Activated T-cell treated with anti-CD3 and anti-CD28 coated beads, Interleukin-2, amount 50 U/mL, for 24 hours (primary cell): ENCODE measurements around the gene C3AR1.
"Not testable (repeated sequence)": the region's sequence is repeated elsewhere in the genome, so short reads cannot be mapped to it uniquely, and the experiment has no call there.

ENCODE experiments used
- DNase-seq: peaks from one replicate; pipeline ENCODE4 v3.0.0-alpha.2; 2020
- H3K27ac Mint-ChIP-seq: 2 replicates; pipeline ENCODE4 v1.8.0; 2020; ENCODE audit warnings: mild to moderate bottlenecking, mixed read lengths
- H3K27me3 Mint-ChIP-seq: 2 replicates; pipeline ENCODE4 v1.8.0; 2020; ENCODE audit warnings: mixed read lengths
- H3K36me3 Mint-ChIP-seq: 2 replicates; pipeline ENCODE4 v1.8.0; 2020; ENCODE audit warnings: low read depth, mixed read lengths
- H3K4me1 Mint-ChIP-seq: 2 replicates; pipeline ENCODE4 v1.8.0; 2020; ENCODE audit warnings: low read depth, mixed read lengths
- H3K4me3 Mint-ChIP-seq: 2 replicates; pipeline ENCODE4 v1.8.0; 2020; ENCODE audit warnings: mild to moderate bottlenecking, moderate library complexity, mixed read lengths
- H3K9me3 Mint-ChIP-seq: 2 replicates; pipeline ENCODE4 v1.8.0; 2020; ENCODE audit warnings: mixed read lengths

Gene C3AR1

DNA sequence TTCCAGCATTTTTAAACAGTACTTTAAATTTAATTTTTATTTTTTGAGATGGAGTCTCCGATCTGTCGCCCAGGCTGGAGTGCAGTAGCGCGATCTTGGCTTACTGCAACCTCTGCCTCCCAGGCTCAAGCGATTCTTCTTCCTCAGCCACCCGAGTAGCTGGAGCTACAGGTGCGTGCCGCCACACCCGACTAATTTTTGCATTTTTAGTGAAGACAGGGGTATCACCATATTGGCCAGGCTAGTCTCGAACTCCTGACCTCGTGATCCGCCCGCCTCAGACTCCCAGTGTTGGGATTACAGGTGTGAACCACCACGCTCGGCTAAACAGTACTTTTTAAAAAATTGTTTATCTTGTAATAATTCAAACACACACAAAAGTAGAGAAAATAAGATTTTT lies 37.9 kb downstream of the C3AR1 start:
- Mint-ChIP-seq H3K27ac (peak overlapping the region; percentile 55), H3K27me3 (no peaks in the 10 kb centered on the region), H3K9me3 (no peaks in the 10 kb centered on the region), H3K4me1 (peaks cover 28% of the 10 kb centered on the region), H3K4me3 (no peak overlapping the region), H3K36me3 (peaks cover 19% of the 10 kb centered on the region)
- DNase-seq = no peak

DNA sequence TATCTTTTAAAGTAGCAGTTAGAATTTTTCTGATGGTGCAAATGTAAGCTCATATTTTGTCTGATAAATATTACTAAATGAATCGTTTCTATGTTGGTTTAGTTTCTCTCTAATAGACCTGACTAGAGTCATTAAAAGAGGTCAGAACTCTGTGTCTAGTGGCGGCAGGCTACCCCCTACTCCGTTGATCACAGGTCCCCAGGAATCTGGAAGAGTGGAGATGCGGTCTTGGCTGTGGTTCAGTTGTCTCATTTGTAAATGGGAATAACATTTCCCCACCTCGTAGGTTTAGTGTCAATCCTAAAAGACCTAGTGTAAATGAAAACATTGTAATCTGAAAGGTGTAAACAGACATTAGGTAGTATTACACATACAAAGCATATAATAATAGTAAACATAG lies 38.3 kb downstream of the C3AR1 start:
- H3K27me3 Mint-ChIP-seq = no peaks in the 10 kb centered on the region
- no peaks in the 10 kb centered on the region for H3K9me3 Mint-ChIP-seq
- no peak for DNase-seq
- peak overlapping the region; percentile 93 for H3K4me3 Mint-ChIP-seq
- peaks cover 26% of the 10 kb centered on the region for H3K4me1 Mint-ChIP-seq
- peak overlapping the region; percentile 100 for H3K27ac Mint-ChIP-seq
- H3K36me3 Mint-ChIP-seq = peaks cover 19% of the 10 kb centered on the region

DNA sequence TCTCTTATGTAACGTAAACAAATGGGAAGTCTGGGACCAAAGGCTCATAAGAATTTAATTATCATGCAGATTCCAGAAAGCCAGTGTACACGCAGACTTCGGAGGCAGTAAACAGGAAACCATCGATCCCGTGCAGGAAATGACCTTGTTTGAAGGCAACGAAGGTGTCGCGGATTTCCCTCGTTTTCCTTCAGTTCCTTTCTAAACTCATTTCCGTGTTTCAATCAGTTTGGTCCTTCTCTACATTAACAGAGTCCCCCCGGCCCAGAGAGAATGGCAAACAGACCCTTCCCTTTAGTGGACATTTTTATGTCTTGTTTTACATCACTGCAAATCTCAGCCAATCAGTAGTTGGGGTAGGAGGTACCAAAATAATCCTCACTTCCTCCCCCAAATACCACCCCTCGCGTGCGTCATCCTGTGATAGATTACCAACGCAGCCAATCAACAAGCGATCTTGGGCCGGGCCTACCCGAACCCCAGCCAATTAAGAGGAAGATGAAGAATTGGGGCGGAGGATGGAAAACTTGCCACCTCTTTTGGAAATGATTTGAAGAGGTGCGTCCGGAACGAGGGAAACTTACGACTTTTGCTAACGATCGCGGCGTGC lies 39.8 kb downstream of the C3AR1 start:
- Mint-ChIP-seq H3K36me3 (peaks cover 18% of the 10 kb centered on the region), H3K27me3 (no peaks in the 10 kb centered on the region), H3K27ac (peak overlapping the region; percentile 100), H3K4me3 (peak overlapping the region; percentile 93), H3K4me1 (peaks cover 21% of the 10 kb centered on the region), H3K9me3 (no peaks in the 10 kb centered on the region)
- peak; percentile 93 for DNase-seq

DNA sequence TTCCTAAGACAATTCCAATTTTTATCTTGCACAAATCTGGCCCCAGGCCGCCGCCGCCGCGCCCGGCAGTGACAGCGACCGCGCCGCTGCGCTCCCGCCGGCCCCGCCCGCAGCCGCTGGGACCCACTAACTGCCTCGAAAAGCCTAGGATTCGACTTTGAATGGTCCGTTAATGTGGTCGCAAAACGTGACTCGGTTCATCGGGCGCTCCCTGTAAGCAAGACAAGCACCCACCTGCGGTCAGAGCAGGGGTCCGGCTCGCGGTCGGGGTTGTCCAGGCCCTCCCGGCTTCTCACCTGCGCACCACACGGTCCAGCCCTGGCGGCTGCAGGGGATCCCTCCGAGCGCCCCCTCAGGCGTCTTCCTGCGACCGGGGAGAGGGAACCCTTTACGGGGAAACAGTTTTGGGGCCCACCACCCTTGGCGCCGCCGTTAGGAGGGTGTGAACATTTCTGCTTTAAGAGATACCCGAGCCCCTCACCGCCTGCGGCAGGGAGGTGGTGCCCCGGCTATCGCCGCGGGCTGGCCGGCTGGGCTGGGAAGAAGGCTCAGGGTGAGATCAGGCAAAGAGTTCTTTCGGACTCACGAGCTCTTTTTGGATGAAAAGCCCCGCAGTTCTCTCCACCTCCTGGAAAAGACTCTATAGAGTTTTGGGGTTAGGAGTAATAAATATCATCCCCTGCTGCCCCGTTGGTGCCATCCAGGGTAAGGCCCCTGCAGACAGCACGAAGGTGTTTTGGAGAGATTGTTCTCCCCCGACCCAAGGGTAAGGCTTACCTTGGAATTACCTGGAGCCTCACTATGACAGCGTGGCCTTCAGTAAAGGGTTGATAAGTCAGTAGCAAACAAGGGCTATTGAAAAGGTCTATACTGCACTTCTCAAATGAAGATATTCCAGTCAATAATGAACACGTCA lies 47.2 kb downstream of the C3AR1 start:
- peaks cover 7% of the 10 kb centered on the region for H3K4me1 Mint-ChIP-seq
- no peaks in the 10 kb centered on the region for H3K36me3 Mint-ChIP-seq
- H3K27ac Mint-ChIP-seq = no peak overlapping the region
- H3K4me3 Mint-ChIP-seq = peak overlapping the region; percentile 61
- DNase-seq = peak; percentile 58
- no peaks in the 10 kb centered on the region for H3K9me3 Mint-ChIP-seq
- peaks cover 34% of the 10 kb centered on the region for H3K27me3 Mint-ChIP-seq

DNA sequence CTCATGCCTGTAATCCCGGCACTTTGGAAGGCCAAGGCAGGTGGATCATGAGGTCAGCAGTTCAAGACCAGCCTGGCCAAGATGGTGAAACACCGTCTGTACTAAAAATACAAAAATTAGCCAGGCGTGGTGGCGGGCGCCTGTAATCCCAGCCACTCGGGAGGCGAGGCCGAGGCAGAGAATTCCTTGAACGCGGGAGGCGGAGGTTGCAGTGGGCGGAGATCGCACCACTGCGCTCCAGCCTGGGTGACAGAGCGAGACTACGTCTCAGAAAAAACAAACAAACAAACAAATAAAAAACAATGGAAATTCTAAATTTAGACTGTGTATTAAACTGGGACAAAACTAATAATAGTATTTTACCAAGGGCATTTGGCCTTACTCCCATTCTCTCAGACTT lies 47.9 kb downstream of the C3AR1 start:
- not testable (repeated sequence) for DNase-seq, H3K36me3 Mint-ChIP-seq, H3K4me1 Mint-ChIP-seq, H3K9me3 Mint-ChIP-seq, H3K27ac Mint-ChIP-seq
- Mint-ChIP-seq H3K4me3 (peak overlapping the region; percentile 61), H3K27me3 (peaks cover 34% of the 10 kb centered on the region)

DNA sequence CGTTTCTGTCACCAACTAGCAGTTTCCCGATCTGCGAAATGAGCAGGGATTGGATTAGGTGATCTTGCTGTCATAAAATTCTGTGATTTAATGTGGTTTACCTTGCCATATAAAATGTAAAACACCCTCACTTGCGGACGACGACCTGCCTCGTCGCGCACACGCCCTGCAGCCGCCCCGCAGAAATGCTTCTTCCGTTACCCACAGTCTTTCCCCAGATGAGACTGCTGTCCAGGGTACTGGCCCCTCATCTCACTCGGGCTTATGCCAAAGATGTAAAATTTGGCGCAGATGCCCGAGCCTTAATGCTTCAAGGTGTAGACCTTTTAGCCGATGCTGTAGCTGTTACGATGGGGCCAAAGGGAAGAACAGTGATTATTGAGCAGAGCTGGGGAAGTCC lies 51.3 kb downstream of the C3AR1 start:
- Mint-ChIP-seq H3K9me3 (no peaks in the 10 kb centered on the region), H3K27me3 (peaks cover 37% of the 10 kb centered on the region), H3K4me3 (no peak overlapping the region), H3K4me1 (peaks cover 7% of the 10 kb centered on the region), H3K36me3 (no peaks in the 10 kb centered on the region), H3K27ac (no peak overlapping the region)
- DNase-seq = no peak

DNA sequence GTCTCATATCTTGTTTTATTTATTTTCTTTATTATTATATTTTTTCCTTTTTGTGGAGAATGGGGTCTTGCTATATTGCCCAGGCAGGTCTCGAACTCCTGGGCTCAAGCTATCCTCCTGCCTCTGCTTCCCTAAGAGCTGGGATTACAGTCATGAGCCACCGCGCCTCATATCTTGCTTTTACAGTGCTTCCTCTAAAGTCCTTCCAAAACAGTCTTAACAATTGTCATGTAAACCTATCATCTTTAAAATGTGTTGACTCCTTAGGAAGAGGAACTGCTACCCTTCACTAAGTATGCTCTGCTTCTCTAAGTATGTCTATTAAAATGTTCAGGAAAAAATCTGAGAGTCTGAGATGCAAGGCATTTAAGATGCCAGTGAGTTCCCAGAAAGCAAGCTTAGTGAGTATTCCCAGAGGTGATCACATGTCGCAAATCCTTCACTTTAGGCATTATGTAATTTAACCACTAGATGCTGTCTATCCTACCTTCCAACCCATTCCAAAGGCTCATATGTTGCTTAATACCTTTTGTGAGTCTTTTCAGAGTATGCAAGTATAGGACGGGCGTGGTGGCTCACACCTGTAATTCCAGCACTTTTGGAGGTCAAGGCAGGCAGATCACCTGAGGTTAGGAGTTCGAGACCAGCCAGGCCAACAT lies 53.4 kb downstream of the C3AR1 start:
- H3K36me3 Mint-ChIP-seq = no peaks in the 10 kb centered on the region
- DNase-seq = no peak
- H3K4me1 Mint-ChIP-seq = no peaks in the 10 kb centered on the region
- no peaks in the 10 kb centered on the region for H3K9me3 Mint-ChIP-seq
- no peak overlapping the region for H3K27ac Mint-ChIP-seq
- H3K4me3 Mint-ChIP-seq = no peak overlapping the region
- peaks cover 29% of the 10 kb centered on the region for H3K27me3 Mint-ChIP-seq

DNA sequence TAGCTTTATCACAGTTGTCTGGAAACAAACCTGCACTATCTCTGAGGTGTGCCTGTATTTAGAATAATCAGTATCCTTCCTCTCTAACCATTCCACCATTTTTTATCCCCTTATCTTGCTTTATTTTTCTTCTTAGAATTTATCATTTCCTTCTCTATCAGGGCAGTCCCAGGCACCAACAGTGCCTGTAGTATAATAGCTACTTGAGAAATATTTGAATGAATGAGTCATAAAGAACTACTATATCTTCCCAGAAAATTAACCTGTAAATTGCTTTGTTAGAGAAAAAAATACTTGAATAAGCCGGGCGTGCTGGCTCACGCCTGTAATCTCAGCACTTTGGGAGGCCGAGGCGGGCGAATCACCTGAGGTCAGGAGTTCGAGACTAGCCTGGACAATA lies 54.8 kb downstream of the C3AR1 start:
- H3K4me3 Mint-ChIP-seq = no peak overlapping the region
- no peak for DNase-seq
- no peak overlapping the region for H3K27ac Mint-ChIP-seq
- H3K4me1 Mint-ChIP-seq = no peaks in the 10 kb centered on the region
- no peaks in the 10 kb centered on the region for H3K36me3 Mint-ChIP-seq
- H3K27me3 Mint-ChIP-seq = peaks cover 19% of the 10 kb centered on the region
- no peaks in the 10 kb centered on the region for H3K9me3 Mint-ChIP-seq
